ENCODE data around the gene ADAMTS13.

Gene ADAMTS13

GRCh38 chr9:133393399-133393798, 28.8 kb upstream of the ADAMTS13 start:
- DNase-seq: no peak

- no peak for DNase-seq
Observed at GRCh38 chr9:133394687-133395271, 27.4 kb upstream of the ADAMTS13 start.

GRCh38 chr9:133396952-133397351, 25.2 kb upstream of the ADAMTS13 start:
- no peak for DNase-seq

GRCh38 chr9:133397370-133397769, 24.8 kb upstream of the ADAMTS13 start:
- no peak for DNase-seq

- no peak for DNase-seq
Observed at GRCh38 chr9:133397895-133398294, 24.3 kb upstream of the ADAMTS13 start.

- no peak for DNase-seq
Observed at GRCh38 chr9:133400292-133400691, 21.9 kb upstream of the ADAMTS13 start.

- DNase-seq: no peak
Observed at GRCh38 chr9:133401588-133401987, 20.6 kb upstream of the ADAMTS13 start.

DNA sequence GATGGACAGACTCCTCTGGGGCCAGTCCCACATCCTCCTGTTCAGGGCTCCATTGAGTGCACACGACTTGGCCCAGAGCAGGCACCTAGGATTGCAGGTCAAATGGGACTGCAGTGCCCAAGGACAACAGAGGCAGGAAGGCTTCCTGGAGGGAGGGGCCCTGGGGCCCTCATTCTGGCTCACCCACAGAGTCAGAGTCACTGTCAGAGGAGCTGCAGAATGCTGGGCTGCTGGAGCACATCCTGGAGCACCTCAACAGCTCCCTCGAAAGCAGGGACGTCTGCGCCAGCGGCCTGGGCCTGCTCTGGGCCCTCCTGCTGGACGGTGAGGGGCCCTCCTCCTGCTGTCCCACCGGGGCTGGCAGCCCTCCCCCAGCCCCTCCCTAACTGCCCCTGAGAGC, 19.5 kb upstream of the ADAMTS13 start:
- no peak for DNase-seq

DNA sequence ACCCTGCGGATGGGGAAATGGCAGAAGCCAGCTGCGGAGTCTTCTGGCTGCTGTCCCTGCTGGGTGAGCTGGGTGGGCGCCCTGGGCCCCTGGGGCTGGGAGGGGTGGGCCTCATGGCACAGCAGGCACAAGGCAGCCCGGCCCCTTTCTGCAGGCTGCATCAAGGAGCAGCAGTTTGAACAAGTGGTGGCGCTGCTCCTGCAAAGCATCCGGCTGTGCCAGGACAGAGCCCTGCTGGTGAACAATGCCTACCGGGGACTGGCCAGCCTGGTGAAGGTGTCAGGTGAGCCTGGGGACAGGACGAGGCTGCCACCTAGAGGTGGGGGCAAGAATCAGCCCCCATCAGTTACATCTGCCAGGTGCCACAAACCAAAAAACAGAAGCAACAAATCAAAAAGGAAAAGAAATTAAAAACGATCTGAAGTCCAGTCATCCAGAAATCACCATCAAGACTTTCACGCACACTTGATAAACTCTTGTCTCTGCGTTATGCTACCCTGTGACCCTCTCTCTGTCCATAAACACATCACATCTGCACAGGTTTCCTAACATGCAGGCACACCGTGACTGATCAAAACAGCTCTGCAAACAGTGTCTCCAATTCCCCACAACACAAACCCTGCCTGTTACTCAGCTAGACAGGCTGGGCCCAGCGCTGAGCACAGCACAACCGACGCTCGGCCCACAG, 18.3 kb upstream of the ADAMTS13 start:
- no peak for DNase-seq

DNA sequence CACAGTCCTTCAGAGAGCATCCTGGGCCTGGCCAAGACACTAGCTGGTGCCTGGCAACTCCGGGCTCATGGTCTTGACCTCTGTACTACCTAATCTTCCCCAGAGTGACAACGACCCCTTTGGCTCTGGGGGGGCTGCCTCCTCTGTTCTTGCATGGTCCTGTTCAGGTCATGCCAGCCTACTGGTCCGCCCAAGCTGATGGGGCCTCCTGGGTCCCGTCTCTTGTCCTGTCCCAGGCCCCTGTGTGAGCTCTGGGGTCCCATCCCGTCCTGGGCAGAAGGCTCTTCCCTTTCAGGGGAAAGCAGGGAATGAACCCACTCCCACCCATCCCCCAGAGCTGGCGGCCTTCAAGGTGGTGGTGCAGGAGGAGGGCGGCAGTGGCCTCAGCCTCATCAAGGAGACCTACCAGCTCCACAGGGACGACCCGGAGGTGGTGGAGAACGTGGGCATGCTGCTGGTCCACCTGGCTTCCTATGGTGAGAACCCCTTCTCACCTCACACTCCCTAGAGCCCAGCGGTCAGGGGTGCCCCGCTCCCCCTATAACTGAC, 17.6 kb upstream of the ADAMTS13 start:
- no peak for DNase-seq

- DNase-seq: no peak
Observed at GRCh38 chr9:133405508-133406438, 16.4 kb upstream of the ADAMTS13 start.

DNA sequence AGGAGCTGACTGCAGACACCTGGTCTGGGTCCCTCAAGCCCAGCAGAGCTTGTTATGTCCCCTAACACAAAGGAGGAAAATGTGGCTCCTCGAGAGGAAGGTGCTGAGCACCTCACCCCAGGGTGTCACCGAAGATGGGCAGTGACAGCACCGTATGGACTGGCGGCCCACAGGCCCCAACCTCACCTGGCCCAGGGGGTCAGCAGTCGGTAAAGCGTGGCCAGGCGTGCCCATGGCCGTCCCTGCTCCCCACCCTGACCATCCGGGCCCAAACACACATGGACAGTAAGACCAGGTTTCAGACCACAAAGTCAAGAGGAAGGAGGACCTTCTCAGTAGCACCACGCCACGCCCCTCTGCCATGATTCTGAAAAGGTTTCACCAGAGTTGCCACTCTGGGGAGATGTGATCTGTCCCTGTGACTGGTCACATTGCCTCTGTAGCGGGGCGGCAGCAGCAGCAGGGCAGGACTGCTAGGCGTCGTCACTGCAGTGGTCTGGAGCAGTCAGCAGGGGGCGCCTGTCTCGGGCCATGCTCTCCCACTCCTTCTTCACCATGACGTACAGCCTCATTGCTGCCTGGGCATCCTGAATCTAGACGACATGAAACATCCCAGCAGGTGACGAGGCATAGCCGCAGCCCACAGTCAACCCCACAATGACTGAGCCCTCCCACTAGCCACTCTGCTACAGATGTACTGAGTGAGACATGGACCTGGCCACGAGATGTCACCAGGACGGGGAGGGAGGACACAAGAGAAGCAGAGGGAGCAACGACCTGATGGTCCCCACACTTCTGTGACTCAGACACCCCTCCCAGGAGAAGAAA, 15.5 kb upstream of the ADAMTS13 start:
- no peak for DNase-seq

GRCh38 chr9:133408042-133408441, 14.1 kb upstream of the ADAMTS13 start:
- no peak for DNase-seq

GRCh38 chr9:133415170-133415569, 7.0 kb upstream of the ADAMTS13 start:
- no peak for DNase-seq

- peak; percentile 96 for DNase-seq
Observed at GRCh38 chr9:133417541-133418461, 4.4 kb upstream of the ADAMTS13 start, which contains the start of gene REXO4. Gene REXO4 (minus strand): TSS chr9:133418010. CDS start chr9:133417844, 166 bp downstream.

DNA sequence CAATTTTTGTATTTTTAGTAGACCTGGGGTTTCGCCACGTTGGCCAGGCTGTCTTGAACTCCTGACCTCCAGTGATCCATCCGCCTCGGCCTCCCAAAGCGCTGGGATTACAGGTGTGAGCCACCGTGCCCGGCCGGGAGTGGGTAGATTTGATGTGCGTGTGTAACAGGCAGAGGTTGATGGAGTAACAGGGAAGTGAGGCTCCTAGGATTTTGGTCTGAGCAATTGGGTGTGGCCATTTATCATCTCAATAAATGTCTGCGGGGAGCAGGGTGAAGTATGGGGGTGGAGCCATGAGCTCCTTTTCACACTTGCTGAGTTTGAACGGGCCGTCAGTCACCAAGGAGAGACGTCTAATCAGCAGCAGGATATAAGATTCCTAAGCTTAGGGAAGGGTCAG, 3.2 kb upstream of the ADAMTS13 start:
- no peak for DNase-seq

- no peak for DNase-seq
Observed at GRCh38 chr9:133420392-133420827, 1.8 kb upstream of the ADAMTS13 start.

- no peak for DNase-seq
Observed at GRCh38 chr9:133423216-133423615, 1.0 kb downstream of the ADAMTS13 start.

DNA sequence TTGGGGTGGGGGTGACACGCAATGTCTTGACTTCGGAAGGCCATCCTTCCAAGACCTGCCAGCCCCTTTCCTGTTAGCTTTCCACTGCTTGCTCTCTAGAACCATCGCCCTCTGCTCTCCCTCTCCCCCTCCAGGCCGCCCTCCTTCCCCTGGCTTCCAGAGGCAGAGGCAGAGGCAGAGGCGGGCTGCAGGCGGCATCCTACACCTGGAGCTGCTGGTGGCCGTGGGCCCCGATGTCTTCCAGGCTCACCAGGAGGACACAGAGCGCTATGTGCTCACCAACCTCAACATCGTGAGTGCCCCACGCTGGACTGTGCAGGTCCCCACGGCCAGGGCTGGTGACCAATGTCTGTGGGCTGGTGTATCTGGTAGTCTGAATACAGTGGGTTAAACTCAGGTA, 2.0 kb downstream of the ADAMTS13 start:
- DNase-seq: no peak

DNA sequence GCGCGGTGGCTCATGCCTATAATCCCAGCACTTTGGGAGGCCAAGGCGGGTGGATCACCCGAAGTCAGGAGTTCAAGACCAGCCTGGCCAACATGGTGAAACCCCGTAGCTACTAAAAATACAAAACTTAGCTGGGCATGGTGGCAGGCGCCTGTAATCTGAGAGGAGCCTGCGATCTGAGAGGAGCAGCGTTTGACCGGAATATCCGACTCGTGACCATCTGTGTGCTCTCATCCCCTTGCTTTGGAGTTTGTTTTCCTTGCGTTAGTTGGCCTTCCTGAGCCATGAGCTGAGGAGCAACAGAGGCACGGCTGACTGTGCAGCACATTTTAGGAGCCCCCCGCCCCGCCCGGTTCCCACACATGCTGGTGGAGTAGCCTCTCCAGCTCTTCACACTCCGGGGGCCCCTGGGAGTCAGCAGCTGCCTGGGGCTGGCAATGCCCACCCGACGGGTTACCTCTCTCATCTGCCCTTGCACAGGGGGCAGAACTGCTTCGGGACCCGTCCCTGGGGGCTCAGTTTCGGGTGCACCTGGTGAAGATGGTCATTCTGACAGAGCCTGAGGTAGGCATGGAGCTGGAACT, 3.0 kb downstream of the ADAMTS13 start:
- no peak for DNase-seq

- DNase-seq: no peak
Observed at GRCh38 chr9:133426011-133426410, 3.8 kb downstream of the ADAMTS13 start.

All from NCI-H2171 (cell line).